Fibroblast of lung (primary cell): ENCODE data around the gene REXO2.

Source experiments
- CTCF ChIP-seq, 2 donors: IDR thresholded peaks in 1 of 2; conservative IDR thresholded peaks in 1 of 2; 1 replicate in 1 of 2; 2 replicates in 1 of 2; pipeline ENCODE4 v1.5.1; 2011 to 2012; ENCODE audit warnings: low read length in 2 of 2, control low read depth in 1 of 2, inconsistent platforms in 1 of 2, low read depth in 1 of 2, mild to moderate bottlenecking in 1 of 2
- EZH2 ChIP-seq: IDR thresholded peaks from 2 replicates; pipeline ENCODE4 v1.5.1; 2012; ENCODE audit warnings: low read length, control low read depth, mild to moderate bottlenecking; ENCODE audit errors: missing control alignments

- TF ChIP-seq CTCF (conservative IDR thresholded peaks at IDR 0.05 in 1 of 2, IDR thresholded peaks at IDR 0.05 in 1 of 2; ENCODE audit: low read depth in 1 of 2, low read length in 2 of 2) (no peak), EZH2 (no peak)
Observed at GRCh38 chr11:114426280-114426679, 13.0 kb upstream of the REXO2 start.
